Activated CD8-positive, alpha-beta memory T cell treated with anti-CD3 and anti-CD28 coated beads, Interleukin-2, amount 50 U/mL, for 1 hour (primary cell): ENCODE measurements around the gene BRAT1.
"Not testable (repeated sequence)": the region's sequence is repeated elsewhere in the genome, so short reads cannot be mapped to it uniquely, and the experiment has no call there.

Experiments used
- DNase-seq: peaks from one replicate; pipeline ENCODE4 v3.0.0-alpha.2; 2020; ENCODE audit errors: extremely low read depth

Gene BRAT1

DNA sequence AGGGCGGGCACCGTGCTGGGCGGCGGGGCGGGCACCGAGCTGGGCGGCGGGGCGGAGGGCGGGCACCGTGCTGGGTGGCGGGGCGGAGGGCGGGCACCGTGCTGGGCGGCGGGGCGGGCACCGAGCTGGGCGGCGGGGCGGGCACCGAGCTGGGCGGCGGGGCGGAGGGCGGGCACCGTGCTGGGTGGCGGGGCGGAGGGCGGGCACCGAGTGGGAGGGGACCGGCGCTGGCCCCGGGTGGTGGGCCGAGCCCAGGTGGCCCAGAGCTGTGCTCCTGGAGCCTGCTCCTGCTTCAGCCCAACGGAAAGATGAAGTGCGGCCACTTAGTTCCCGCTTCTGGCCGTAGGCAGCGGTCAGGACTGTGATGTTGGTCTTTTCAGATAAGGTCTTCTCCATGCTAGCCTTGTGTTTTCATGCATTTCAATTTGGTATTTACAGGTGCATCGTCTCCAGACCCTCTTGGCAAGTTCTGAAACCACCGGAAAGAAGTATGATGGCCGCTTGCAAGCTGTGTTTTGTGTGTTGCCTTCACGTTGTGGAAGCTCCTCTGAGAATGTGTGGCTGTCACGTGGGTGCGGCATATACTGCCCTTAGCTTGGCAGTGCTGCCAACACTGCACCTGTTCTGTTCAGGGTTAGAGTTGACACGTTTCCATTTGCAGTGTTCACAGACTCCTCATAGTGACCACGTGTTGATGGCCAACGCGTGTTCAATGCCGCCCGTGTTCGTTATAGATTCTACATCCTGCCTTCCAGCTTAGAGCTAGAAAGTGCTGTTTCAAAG is 28.7 kb upstream of the BRAT1 start:
- no peak for DNase-seq

DNA sequence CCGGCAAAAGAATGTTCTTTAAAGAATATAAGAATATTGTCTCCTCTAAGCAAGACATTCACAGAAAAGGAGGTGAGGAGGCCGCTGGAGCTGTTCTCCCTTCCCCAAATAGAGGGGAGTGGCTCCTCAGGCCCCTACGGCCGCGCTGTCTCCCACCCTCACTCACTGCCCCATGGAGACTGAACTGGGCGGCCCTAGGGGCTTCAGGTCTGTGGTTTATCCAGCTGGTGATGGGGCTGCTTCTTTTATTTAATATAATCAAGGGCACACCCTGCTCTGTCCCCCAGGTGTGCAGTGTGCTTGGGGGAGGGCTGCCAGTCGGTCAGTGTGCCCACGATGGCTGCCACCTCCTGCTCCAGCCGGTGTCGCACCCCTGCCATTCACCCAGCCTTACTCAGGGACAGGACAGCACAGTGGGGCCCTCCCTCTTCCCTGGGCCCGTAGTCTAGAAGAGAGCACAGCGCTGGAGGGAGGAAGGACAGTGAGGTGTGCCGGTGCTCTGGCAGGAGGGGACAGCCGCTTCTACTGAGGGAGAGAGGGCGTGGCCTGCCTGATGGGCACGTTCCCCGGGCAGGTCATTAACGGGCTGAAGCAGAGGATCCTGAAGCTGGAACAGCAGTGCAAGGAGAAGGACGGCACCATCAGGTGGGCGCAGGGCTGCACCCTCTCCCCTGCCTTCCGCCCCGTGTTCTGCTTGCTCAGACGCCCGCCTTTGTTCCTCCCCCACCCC is 26.8 kb upstream of the BRAT1 start:
- DNase-seq = no peak

DNA sequence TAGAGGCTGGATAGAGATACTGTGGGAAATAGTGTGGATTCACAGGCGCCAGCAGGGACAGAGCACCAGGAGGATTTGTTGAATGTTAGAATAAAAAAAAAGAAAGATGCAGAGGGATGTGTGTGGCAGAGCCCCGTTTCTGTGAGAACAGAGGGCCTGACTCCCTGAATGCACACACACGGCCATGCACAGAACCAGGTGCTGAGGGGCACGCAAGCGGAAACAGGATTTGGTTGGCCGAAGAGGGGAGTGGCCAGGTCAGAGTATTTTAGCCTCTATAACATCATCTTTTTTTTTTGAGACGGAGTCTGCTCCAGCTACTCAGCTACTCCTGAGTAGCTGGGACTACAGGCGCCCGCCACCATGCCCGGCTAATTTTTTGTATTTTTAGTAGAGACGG is 25.3 kb upstream of the BRAT1 start:
- no peak for DNase-seq

DNA sequence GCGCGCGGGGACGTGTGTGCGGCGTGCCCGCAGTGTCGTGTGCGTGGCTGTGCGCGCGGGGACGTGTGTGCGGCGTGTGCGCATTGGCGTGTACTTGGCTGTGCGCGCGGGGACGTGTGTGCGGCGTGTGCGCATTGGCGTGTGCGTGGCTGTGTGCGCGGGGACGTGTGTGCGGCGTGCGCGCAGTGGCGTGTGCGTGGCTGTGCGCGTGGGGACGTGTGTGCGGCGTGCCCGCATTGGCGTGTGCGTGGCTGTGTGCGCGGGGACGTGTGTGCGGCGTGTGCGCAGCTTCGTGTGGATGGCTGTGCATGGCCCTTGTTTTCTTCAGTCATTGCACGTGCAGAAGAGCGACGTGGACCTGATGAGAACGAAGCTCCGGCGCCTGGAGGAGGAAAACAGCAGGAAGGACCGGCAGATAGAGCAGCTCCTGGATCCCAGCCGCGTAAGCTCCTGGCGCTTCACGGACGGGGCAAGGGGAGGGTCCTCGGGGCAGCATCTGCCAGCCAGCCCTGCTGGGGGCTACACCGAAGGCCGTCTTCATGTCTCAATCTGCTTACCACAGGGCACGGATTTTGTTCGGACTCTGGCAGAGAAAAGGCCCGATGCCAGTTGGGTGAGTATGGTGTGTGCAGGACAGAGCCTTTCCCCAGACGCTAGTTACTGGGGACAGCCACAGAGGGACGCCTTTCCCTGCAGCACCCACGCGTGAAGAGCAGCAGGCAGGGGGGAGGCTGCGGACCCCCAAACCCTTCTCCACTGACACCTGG is 22.8 kb upstream of the BRAT1 start:
- no peak for DNase-seq

DNA sequence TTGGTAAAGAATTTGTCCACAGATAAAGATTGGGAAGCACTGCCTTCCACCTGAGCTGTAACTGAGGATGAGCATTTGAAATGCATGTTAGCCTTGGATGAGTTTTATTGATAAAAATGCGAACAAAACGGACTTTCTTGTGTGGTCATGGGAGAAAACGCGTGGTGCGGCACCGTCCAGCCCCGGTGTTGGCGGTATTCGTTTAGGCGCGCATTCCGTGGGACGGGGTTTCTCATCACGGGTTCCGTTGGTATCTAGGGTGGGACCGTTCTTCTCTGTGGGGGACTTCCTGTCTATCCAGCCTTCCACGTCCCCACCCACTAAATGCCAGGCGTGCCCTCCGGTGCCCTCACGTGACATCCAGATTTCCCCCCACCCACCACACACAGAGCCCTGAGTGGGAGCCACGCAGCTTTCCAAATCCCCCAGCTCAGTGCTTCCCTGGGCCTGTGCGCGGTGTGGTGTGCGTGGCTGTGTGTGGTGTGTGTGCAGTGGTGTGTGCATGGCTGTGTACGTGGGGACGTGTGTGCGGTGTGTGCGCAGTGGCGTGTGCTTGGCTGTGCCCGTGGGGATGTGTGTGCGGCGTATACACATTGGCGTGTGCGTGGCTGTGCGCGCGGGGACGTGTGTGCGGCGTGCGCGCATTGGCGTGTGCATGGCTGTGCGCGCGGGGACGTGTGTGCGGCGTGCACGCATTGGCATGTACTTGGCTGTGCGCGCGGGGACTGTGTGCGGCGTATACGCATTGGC is 21.6 kb upstream of the BRAT1 start:
- DNase-seq = no peak

DNA sequence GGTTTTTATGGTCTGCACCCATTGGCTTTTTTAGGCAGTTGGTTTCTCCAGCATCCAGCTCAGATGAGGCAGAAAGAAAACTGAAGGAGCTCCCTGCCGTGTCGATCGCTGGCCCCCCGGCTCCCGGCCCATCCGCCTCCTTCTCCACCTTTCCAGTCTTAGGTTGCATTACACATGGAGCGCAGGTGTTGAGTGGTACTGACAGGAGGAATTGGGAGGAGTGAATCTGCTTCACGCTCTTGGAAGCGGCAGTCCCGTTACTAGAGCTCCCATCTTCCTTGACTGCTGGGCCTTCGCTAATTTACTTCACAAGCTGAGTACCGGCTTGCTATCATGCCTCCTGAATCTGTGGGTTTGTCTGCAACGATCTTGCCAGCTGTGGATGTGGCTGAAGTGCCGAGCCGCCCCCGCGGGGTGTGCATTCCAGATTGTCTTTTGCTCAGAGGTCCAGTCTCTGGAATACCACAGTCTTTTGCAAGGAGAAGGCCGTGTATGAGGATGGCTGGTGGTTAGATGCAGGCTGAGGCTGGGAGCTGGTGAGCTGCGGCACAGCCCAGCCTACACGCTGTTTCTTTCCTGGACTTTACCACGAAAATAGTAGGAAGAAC is 20.5 kb upstream of the BRAT1 start:
- no peak for DNase-seq

DNA sequence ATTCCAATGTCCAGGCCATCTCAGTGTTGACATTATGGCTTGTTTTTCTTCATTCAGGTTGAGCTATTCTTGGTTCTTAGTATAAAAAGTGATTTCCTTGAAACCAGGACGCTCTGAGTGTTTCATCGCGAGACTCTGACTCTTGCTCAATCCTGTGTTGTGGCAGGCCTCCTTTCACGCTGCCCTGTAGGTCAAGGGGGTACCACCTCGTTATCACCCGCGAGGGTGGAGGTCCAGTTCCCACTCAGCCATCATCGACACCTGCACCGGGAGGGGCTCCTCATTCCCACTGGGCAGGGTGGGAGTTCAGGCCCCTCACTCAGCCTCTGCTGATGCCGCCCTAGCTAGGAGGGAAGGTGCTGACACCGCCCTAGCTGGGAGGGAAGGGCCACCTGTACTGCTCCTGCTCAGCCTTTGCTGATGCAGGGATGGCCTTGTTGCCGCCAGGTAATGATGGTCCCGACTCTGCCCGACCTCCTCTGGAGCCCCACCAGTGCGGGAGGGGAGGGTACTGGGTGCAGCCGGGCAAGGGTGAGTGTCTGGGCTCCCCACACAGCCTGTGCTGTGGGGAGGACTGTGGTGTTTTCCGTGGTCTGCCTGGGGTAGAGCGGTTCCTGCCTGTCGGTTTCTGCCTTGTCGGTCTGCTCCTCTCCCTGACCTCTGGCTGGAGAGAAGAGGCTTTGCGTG is 19.9 kb upstream of the BRAT1 start:
- no peak for DNase-seq

DNA sequence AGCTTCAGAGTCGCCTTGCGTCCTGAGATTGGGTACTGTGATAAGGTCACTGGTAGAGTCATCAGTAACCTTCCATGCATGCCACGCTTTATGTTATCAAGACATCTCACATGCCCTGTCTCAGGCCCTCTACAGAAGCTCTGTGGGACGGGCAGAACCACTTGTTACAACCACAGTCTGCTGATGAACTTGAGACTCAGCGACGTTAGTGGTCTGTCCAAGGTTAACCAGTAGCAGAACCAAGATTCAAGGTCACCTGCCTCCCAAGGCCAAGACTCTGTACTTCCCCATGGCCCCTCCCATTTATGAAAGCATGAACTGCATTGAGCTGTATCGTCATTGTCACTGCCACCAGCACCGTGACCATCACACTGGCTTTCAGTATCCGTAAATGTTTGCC is 18.4 kb upstream of the BRAT1 start:
- DNase-seq = no peak

DNA sequence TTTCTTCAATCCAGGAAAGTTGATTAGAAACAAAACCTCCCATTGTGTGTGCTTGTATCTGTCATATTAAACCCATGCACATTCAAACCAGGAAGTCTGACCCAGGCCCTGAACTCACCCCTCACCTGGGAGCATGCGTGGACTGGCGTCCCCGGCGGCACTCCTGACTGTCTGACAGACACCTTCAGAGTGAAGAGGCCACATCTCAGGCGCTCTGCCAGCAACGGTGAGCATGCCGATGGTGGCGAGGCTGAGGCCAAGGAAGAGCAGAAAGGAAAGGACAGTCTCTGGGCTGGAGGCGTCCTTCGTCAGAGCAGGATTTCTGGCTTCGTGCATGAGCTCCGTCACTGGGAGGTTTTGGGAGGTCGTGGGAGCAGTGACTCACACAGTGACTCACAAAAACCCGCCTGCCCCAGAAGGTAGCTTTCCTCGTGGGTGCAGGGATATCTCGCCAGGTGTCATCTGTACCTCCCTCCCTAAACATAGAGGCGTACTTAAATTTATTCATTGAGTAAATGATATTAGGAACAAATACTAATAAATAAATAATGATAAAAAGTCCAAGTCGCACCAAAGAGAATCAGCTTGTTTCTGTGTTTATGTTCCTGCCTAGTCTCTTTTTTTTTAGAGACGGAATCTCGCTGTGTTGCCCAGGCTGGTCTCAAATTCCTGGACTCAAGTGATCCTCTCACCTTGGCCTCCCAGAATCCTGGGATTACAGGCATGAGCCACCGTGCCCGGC is 16.9 kb upstream of the BRAT1 start:
- DNase-seq = no peak

DNA sequence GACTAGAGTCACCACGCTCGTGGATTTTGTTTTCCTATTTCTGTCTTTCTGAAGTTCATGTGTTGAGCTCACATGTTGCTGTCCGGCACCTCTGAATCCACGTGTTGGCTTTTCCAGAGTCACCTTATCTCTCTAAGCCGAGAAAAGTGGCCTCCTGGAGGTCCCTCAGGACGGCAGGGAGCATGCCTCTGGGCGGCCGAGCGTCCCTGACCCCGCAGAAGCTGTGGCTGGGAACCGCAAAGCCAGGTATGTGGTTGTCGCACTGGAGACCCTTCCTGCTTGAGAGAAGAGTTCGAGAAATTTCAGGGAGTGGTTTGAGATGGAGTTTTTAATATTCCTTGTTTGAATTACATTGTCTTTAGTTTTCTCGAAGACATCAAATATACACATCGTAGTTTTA is 16.1 kb upstream of the BRAT1 start:
- DNase-seq = no peak

DNA sequence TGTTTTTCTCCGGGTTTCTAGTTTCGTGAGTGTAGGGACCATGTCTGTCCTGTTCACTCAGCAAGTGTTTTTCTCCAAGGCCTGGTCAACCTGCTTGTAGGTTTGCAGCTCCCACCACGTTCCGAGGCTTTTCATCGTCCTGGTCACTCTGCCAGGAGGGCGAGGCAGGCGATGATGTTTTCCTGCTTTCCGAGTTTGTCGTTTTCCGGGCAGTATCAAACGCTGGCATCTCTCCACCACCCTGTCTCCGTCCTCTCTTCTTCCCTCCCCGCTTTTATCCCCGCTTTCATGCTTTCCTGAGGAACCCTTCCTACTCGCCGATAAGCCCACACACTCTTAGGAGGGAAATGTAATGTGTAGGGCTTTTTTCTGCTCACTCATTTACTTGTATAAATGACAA is 14.7 kb upstream of the BRAT1 start:
- no peak for DNase-seq

DNA sequence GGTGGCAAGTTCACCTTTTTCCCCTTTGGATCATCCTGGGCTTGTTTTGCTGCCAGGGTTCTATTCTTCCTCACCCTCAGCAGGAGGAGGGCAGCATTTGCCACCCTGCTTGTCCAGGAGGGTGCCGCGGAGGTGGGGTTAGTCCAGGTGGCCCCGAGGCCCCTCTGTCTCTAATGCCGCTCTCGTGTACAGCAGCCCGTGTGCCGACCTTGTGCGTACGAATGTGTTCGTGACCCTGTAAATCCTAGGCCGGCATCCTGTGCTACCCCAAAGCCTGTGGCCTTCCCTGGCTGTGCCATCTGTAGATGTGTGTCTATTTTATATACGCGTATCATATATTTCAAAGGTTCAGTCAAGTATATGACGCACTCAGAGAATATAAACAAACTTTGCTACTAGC is 14.1 kb upstream of the BRAT1 start:
- DNase-seq = no peak

DNA sequence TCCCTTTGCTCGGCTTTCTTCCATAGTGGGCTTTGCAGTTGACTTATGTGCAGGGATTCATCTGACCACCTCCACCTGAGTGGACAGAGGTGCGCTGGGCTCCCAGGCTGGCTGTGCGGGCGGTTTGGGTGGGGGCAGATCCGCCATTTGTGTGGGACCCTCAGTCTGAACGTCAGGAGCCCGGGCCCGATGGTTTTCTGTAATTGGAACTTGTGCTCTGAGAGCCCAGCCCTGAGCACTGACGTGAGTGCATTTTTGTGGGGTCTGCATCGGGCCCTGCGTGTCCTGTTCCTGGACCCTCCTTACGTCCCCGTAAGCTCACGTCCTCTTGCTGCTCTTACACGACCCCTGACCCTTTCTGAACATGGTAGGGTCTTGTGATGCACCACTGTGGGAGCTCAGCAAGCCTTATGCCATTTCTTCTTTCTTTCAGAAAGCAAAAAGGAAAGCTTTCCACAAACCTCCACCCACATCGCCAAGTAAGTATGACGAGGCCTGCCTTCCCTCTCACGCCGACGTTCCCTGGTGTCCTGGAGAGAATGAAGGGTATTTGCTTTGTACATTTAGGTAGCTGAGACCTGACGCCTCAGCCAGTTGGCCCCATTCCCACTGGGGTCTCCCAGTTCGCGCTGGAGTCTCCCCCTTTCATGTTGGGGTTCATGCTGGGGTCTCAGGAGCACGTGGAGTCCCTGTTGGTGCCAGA is 13.3 kb upstream of the BRAT1 start:
- no peak for DNase-seq

DNA sequence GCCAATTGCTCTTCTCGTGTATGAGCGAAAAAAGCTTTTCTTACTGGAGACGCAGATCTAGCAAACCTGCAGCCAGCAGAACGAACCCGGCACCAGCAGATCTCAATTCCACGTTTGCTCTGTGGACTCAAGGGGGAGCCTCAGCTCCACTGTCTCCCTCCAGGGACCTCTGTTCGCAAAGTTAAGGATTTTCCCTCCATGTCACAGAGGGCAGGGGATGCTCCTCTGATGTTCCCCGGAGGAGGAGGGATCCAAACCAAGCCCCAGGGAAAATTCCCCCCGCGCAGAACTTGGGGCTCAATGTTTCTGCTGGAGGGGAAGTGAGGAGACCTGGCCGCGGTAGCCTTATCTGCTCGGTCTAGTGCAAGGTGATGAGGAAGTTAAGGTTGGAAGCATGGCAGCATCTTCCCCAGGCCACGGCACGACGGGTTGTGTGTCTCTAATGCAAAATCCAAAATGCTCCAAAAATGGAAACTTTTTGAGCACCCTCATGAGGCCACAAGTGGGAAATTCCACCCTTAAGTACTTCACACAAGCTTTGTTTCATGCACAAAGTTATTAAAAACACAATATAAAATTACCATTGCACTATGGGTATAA is 12.5 kb upstream of the BRAT1 start:
- DNase-seq = no peak

DNA sequence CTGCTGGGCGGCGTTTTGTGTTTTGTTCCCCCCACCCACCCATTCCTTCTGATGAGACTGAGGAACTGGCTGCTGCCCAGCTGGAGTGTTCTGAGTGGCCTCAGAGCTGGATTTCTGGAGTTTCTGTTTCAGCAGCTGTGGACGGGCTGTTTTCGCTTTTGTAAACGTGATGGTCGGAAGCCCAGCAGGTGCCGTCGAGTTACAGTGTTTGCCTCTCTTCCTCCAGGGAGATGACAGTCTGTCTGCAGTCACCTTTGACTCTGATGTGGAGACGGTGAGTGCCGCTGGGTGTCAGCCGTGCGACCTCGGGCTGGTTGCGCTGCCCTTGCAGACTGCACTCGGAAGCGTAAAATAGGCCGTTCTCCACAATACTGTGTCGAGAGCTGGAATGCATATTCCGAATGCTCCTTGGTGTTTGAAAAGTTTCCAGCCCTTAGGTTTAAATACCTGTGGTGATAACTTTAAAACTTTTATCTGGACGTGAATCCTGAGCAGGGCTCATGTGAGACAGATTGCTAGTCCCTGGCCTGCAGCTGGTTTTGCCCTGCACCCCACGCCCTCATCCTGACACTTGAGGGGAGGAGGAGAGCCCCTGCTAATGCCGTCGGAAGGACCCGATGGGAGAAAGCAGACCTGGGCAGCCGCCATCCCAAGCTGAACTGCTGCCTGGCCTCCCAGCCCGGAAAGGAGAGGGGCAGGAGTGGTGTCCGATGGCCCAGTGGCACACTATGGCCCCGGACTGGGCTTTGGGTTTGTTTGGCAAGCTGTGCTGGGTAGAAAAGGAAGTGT is 11.8 kb upstream of the BRAT1 start:
- no peak for DNase-seq

DNA sequence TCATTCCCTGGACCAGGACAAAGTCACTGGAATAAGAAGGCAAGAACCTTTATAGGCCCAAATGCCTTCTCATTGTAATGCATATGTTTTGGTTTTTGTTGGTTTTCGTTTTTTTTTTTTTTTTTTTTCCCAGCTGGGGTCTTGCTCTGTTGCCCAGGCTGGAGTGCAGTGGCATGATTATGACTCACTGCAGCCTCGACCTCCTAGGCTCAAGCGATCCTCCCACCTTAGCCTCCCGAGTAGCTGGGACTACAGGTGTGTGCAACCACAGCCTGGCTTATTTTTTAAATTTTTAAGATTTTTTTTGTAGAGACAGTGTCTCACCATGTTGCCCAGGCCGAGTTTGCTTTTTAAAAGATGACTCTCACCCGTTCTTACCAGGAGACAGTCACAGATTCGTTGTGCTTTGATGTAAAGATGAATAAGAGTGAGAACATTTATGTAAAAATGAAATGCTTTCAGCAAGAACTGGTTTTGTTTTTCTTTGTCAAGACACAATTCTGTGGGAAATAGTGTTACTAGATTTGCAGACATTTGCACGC is 11.1 kb upstream of the BRAT1 start:
- no peak for DNase-seq

DNA sequence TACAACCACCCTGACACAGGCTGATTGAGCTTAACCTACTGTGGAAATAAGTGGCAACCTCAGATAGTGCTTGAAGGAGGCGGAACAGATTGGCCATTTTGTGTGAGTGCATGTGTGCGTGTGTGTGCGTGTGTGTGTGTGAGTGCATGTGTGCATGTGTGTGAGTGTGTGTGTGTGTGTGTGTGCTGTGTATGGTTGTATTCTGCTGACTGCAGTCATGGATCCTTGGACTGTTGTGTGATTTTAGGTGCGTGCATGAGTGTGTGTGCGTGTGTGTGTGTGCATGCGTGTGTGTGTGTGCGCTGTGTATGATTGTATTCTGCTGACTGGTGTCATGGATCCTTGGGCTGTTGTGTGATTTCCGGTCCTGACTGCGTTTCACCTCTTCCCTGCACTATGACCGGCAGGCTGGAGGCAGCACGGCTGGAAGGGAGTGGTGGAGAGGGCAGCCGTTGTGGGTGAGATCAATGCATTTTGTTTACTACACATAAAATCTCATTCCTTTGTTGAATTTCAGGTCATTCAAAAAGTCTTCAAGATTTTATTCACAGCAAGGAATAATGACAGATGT is 9.7 kb upstream of the BRAT1 start:
- no peak for DNase-seq

DNA sequence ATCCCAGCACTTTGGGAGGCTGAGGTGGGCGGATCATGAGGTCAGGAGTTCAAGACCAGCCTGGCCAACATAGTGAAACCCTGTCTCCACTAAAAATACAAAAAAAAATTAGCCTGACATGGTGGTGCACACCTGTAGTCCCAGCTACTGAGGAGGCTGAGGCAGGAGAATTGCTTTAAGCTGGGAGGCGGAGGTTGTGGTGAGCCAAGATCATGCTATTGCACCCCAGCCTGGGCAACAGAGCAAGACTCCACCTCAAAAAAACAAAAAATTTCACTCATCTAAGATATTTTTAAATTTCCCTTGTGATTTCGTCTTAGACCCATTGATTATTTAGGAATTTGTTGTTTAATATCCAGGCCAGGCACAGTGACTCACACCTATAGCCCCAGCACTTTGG is 8.6 kb upstream of the BRAT1 start:
- not testable (repeated sequence) for DNase-seq
